PC-3 (cell line): ENCODE measurements around the gene GAB2.

ENCODE experiments used
- EZH2 ChIP-seq: fragments of 300-600 bp; sonication (generic); IDR thresholded peaks from one replicate; pipeline ENCODE4 v1.6.1; 2017; ENCODE audit warnings: antibody characterized with exemption, mild to moderate bottlenecking, low read length; ENCODE audit not compliant: unreplicated experiment
- EZH2phosphoT487 ChIP-seq: fragments of 300-600 bp; sonication (generic); IDR thresholded peaks from 2 replicates; pipeline ENCODE4 v1.6.1; 2018; ENCODE audit warnings: mild to moderate bottlenecking, antibody characterized with exemption, low read length, borderline replicate concordance
- TF ChIP-seq, protein P1 (sequence below): fragments of 300-600 bp; sonication (generic); conservative IDR thresholded peaks from 2 replicates; pipeline ENCODE4 v1.5.1; 2017; ENCODE audit warnings: antibody characterized with exemption, low read depth, mild to moderate bottlenecking, low read length

DNA sequence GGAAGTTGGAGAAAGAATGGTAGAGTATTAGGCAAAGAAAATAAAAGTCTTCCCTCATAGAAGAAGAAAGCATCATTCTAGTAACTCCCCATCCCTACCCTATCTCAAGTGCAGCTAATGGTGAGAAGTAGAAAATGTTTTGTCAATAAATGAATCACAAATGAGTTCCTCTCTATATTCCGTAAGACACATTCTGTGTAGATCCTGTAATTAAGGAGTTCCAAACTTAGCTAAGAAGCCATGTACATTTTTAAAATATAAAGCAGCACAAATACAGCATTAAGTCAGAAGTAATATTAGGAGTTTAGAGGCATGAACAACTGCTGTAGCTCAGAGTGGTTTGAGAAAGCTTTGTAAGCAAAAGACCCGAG is 80.1 kb downstream of the GAB2 start:
- TF ChIP-seq, protein P1, sequence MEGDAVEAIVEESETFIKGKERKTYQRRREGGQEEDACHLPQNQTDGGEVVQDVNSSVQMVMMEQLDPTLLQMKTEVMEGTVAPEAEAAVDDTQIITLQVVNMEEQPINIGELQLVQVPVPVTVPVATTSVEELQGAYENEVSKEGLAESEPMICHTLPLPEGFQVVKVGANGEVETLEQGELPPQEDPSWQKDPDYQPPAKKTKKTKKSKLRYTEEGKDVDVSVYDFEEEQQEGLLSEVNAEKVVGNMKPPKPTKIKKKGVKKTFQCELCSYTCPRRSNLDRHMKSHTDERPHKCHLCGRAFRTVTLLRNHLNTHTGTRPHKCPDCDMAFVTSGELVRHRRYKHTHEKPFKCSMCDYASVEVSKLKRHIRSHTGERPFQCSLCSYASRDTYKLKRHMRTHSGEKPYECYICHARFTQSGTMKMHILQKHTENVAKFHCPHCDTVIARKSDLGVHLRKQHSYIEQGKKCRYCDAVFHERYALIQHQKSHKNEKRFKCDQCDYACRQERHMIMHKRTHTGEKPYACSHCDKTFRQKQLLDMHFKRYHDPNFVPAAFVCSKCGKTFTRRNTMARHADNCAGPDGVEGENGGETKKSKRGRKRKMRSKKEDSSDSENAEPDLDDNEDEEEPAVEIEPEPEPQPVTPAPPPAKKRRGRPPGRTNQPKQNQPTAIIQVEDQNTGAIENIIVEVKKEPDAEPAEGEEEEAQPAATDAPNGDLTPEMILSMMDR, result no peak
- no peak for TF ChIP-seq EZH2
- TF ChIP-seq EZH2phosphoT487, result no peak
